ENCODE measurements around the gene RALA.
"Not testable (repeated sequence)": the region's sequence is repeated elsewhere in the genome, so short reads cannot be mapped to it uniquely, and the experiment has no call there.

Gene RALA

GRCh38 chr7:39683216-39683845 is 60.0 kb downstream of the RALA start:
- DNase-seq (ENCODE audit: low read depth in 2 of 2) = no peak

- no peak for DNase-seq (ENCODE audit: low read depth in 2 of 2)
These were observed 63.0 kb downstream of the RALA start for GRCh38 chr7:39686261-39686924.

- DNase-seq (ENCODE audit: low read depth in 2 of 2) = no peak
These were observed 65.5 kb downstream of the RALA start for GRCh38 chr7:39688611-39689480.

- DNase-seq (ENCODE audit: low read depth in 2 of 2) = no peak
These were observed 68.4 kb downstream of the RALA start for GRCh38 chr7:39691821-39692220.

GRCh38 chr7:39693086-39693485 is 69.7 kb downstream of the RALA start:
- DNase-seq (ENCODE audit: low read depth in 2 of 2) = not testable (repeated sequence)

GRCh38 chr7:39693812-39694211 is 70.4 kb downstream of the RALA start:
- no peak for DNase-seq (ENCODE audit: low read depth in 2 of 2)

- no peak for DNase-seq (ENCODE audit: low read depth in 2 of 2)
These were observed 72.6 kb downstream of the RALA start for GRCh38 chr7:39695852-39696586.

- DNase-seq (ENCODE audit: low read depth in 2 of 2) = no peak
These were observed 73.3 kb downstream of the RALA start for GRCh38 chr7:39696631-39697030.

- DNase-seq (ENCODE audit: low read depth in 2 of 2) = no peak
These were observed 74.1 kb downstream of the RALA start for GRCh38 chr7:39697483-39697882.

- no peak for DNase-seq (ENCODE audit: low read depth in 2 of 2)
These were observed 76.8 kb downstream of the RALA start for GRCh38 chr7:39700165-39700564.

- no peak for DNase-seq (ENCODE audit: low read depth in 2 of 2)
These were observed 77.6 kb downstream of the RALA start for GRCh38 chr7:39700932-39701331.

- no peak for DNase-seq (ENCODE audit: low read depth in 2 of 2)
These were observed 78.8 kb downstream of the RALA start for GRCh38 chr7:39702133-39702532.

GRCh38 chr7:39703144-39703543 is 79.8 kb downstream of the RALA start:
- DNase-seq (ENCODE audit: low read depth in 2 of 2) = no peak

GRCh38 chr7:39709029-39709428 is 85.7 kb downstream of the RALA start:
- no peak for DNase-seq (ENCODE audit: low read depth in 2 of 2)

- DNase-seq (ENCODE audit: low read depth in 2 of 2) = no peak
These were observed 86.5 kb downstream of the RALA start for GRCh38 chr7:39709768-39710311.

- DNase-seq (ENCODE audit: low read depth in 2 of 2) = no peak
These were observed 89.4 kb downstream of the RALA start for GRCh38 chr7:39712751-39713150.

GRCh38 chr7:39714447-39715091 is 91.2 kb downstream of the RALA start:
- no peak for DNase-seq (ENCODE audit: low read depth in 2 of 2)

GRCh38 chr7:39720586-39720985 is 97.2 kb downstream of the RALA start:
- no peak for DNase-seq (ENCODE audit: low read depth in 2 of 2)

- DNase-seq (ENCODE audit: low read depth in 2 of 2) = no peak
These were observed 98.0 kb downstream of the RALA start for GRCh38 chr7:39721345-39721744.

- no peak for DNase-seq (ENCODE audit: low read depth in 2 of 2)
These were observed 98.7 kb downstream of the RALA start for GRCh38 chr7:39721919-39722597.
